Measurements from ENCODE around the gene ABI3BP.

Gene ABI3BP

DNA sequence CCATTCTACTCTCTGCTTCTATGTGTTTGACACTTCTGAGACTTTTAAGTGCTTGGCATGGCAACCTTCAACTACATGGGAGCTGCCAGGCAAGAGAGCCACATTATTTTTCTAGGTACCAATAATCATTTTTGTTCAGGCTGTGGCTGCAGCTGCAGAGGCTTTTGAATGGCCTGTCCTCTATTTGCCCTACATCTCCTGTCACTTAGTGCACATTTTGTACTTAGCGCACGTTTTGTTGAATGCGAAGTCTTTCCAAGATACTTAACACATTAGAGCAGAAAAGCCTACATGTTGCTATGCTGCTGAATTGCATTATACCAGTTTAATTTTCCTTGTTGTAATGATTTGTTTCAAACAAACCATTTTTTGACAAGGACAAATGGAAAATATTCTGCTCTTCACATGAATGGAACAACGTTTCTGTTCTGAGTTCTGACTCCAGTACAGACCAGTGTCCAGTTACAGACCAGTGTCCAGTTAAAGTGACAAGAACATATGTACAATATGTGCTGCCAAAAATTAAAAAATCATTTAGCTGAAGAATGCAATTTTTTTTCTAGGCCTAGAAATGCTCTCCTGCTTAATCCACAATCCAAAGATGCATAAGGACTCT, 113.9 kb downstream of the ABI3BP start:
- no peak for DNase-seq

DNA sequence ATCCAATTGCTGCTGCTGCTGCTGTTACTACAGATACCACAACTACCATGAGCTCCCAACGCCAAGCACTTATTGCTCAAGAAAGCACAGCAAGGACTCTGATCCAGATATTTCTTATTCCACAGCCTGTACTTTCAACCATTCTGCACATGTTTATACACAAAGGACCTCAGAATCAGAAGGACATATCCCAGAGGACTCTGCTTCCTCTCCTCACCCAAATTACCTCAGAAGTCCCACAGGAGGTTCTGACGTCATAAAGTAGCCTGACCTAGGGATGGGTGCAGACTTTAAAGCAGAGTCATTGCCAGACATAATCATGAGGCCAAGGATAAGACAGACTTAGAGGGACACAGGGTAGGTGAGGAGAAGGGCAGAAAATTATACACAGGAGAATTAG, 115.9 kb downstream of the ABI3BP start:
- no peak for DNase-seq

DNA sequence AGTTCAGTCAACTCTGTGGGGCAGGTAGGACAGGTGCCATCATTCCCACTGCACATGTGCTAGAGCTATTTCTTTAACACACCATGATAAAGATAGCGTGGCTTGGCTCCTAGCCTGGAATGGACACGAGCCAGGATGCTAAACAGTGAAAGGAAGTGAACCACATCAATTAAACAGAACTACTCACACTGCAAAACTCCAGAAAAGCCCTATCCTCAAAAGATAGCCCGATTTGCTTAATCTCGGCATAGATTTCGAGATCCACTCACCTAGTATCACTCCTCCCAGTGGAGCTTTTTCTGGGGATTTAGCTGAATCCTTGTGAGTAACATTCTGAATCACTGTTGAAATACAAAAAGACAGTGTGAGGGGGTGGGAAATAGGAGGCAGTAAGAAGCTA, 118.0 kb downstream of the ABI3BP start:
- no peak for DNase-seq

DNA sequence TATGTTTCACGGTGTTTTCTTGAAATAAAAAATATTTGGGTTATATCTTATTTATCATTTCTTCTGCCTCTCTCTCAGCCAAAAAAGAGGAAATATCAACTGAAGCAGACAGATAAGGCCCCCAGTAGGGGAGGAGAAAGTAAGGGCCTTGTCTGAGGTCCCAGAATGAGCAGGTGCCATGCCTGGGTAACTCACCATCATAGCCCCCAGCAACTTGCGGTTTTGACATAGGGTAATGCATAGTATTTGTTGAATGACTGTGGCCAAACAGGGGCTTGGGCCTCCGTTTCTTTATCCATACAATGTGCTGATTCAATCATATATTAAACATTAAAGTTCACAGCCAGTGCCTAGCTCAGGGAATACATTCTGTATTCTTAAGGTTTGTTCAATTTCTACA, 119.6 kb downstream of the ABI3BP start:
- DNase-seq: no peak

DNA sequence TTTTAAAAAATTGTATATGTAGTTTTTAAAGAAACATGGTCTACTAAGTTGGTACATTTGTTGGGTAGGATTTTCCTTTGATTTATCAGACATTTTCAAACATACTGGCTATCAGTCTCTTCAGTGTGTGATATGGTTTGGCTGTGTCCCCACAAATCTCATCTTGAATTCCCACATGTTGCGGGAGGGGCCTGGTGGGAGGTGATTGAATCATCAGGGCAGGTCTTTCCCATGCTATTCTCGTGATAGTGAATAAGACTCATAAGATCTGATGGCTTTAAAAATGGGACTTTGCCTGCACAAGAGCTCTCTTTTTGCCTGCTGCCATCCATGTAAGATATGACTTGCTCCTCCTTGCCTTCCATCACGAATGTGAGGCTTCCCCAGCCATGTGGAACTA, 121.9 kb downstream of the ABI3BP start:
- DNase-seq: no peak

DNA sequence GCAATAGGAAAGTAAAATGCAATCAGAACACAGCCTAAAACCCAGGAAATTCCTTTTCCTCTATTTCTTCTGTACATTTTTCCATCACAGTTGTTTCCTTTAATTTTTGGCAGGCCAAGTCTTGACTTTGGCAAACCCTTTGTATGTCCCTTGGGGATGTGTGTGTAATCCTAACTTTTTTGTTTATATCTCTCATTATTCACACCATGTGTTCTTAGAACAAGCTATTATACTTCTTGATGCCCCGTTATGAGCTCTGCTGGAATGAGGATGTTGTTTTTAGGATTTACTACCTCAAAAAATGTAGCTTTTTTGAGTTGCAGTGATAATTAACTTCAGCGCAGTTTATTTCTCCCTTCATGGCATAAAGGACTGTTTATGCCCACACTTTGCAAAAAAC, 123.4 kb downstream of the ABI3BP start:
- DNase-seq: no peak

DNA sequence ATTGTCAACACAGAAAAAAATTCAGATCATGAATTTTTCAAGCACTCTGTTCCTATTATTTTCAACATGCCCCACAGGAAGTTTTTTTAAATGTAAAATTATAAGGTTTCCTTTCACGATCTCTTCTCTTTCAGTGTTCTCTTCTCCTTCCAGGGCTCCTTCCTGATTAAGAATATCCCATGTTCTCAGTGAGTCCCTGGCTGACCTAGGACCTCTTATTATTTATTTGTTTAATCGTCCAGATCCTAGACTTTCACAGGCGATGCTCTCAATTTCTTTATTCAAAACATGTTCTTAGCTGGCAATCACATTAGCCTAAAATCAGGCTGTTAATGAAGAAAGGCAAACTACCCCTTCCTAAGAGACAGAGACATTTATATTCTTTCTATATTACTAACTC, 124.3 kb downstream of the ABI3BP start:
- DNase-seq: no peak

DNA sequence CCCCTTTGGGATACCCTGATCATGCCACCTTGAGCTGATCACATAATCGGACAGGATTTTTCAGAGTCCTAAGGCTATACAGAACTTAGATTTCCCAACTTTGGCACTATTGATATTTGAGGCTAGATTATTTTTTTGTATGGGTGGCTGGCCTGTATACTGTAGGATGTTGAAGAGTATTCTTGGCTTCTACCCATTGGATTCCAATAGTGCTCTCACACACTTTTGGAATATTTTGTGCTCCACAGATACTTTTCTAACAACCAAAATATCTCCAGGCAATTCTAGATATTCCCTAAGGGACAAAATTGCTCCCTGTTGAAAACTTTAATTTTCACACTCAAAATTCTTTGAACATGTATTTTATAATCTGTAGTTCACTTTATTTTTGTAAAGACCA, 125.1 kb downstream of the ABI3BP start:
- no peak for DNase-seq

DNA sequence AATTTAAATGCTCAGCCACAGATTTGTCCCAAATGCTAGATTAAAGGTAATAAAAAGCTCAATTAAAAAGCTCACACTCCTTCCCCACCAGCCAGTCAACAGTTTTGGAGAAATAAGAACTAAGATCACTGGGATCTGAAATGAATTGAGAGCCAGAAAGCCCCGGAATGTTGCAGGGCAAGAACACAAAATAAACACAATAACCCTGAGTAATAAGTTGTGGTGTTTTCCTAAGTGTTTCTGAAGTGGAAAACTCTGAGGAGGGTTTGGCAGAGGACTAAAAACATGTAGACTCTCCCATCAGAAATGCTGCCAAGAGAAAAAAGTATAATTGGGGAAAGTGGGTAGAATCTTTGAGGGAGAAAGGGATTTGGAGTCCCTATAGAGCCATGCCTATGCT, 127.8 kb downstream of the ABI3BP start:
- DNase-seq: no peak

DNA sequence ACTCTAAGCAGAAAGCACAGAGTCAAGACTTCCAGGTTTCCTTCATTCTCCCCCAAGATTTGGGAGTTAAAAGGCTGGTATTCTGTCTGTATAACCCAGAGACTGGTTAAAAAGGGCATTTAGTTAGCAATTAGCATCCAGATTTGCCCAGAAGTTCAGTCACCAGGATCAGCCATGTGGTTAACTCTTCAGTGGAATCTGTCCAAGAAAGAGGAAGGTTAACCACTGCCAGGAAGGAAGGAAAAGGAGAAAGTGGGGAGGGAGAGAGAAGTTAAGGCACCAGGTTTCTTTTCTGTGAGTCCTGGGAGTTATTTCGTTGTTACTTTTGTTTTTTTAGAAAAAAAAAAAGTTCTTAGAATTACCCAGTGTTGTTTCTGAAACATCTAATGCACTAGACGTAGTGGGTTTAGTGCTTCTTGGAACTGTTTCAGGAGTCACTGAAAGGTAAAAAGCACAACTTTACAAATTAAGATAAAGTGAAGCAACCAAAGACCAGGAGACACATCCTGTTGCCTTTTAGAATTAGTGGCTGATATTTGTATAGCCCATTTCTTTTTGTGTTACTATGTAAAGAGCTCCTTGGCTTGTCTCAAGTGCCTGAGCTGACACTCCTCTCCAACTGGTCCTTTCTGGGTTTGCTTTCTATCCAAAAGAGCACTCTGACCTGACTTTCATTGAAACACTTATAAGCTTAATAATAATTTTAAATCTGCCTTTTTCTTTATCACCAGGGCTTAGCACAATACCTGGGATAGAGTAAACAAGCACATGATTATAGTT, 128.6 kb downstream of the ABI3BP start:
- no peak for DNase-seq

DNA sequence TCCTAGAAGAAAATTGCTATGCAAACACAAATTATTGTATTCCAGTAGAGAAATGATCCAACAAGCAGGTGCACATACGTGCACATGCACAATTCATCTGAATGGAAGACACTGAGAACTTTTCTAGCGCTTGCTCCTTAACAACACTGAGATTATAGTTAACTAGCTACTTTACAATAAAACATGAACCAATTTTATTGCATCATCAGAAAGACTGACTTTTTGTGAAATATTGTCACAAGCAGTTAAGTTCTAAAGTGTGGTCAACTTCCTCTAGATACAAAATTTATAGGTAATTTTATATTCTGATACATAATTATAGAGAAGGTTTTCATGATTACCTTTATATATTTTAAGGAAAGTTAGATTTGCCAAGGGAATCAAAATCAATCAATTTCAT, 135.4 kb downstream of the ABI3BP start:
- DNase-seq: no peak

DNA sequence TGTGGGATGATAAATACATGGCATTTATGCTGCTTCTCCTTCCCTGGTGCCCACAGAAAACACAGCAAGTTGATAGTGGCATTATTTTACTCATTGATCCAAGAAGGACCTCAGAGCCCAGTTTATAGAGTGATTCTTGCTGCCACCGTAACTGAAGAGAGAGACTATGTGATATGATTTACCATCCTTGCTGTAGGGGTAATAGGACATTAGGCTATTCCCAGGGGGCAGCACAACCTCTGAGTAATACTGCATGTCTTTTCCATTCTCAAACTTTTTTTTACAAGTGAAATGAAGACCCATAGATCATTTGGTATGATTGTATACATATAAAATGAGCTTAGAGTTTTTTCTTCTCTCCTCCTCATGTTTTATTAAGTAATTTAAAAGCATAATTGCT, 136.4 kb downstream of the ABI3BP start:
- no peak for DNase-seq

DNA sequence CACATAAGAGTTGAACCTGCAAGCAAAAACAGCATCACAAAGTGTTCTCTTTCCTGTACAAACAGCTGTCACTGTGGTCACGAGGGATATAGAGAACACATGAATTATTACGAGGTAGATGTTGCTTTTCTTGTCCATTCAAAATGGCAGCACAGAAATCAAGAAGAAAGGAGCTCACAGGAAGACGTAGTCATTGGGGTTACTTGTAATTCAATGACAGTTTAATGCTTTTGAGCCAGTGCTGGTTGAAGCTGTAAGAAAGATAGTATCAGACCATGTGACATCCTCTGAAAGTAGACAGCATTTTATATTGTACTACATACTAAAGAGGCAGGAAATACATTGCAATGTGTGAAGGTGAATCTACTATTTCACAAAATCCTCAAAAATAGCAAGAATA, 140.4 kb downstream of the ABI3BP start:
- no peak for DNase-seq

DNA sequence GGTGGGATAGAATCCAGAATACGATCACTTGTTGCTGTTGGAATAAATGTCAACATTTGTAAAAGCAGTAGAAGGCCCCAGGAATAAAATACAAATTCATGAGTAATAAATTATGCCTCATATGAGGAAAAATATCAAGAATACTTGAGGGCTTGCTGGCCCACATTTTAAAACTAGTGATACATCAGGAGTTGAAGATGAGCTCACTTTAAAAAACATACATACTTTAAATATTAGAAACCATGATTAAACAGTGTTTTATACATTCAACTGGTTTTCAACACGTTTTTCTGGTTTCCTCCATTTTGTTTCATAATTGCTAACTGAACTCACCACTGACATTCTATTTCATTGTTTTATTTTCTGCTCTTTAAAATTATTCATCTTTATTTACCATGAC, 142.5 kb downstream of the ABI3BP start:
- DNase-seq: no peak

DNA sequence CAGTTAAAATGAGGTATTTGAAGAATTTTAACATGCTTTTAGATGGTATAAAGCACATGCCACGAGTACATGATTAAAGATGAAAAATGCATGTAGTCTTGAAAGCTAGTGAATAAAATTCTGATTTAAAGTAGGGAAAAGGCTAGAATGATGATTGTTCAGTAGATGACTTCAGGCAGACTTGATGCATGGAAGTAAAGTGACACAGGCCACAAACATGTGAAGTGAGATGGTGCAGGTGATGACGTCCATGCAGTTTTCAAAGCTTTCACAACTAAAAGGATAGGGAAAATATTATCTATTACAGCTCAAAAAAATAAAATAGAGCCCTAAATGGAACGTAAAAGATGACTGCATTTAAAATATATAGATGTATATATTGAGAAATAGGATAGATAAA, 143.1 kb downstream of the ABI3BP start:
- no peak for DNase-seq

DNA sequence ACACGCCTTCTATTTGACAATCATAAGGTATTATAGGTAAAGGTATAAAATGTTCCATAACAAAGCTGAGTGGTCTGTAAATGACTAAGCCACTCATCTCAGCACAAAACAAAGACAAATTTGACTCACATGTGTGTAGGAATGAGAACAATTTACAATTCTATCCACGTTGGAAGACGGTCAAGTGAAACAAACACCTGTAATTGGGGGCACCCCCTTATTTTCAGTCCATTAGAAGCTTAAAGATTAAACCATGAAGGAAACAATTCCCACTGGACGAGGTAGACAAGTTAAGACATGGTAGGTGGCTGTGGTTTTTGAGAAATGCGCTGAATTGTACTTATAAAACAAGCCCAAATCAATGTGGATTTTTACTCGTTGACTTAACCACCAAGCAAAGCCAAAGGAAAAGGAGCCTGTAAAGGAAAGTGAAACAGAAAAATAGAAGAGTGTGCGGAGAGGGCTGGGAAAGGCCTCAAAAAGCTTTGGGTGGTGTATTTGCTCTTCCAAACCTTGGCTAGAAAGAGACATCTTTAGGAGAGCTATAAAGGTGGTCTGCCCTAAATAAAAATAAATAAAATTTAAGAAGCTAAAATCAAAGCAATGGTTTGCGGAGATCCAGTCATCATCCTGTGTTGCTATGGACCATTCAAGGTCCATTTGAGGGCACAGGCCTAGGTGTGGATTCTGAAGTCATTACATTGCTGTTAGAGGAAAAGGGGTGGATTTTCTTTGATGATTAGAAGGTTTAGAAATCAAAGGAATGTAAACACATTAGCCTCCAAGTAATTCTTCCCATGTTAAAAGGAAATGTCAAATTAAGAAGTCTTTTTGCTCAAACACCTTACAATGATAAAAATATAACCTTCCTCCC, 148.9 kb downstream of the ABI3BP start:
- DNase-seq: no peak

DNA sequence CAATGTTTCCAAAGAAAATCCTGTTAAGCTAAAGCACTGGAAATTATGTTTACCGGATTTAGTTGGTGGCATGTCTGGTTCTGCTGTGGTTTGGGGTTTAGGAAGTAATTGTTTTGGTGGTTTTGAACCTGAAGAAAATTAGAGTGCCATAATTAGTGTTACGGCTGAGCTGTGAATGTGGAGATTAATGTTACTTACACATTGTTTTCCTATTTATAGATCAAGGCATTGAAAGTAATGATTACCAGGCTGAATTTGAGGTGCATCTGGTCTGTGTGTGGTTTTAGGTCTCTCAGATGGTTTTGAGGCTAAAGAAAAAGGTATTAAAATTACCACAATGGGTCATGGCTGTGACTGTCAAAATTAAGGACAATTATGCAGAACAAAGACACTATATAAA, 155.1 kb downstream of the ABI3BP start:
- no peak for DNase-seq

DNA sequence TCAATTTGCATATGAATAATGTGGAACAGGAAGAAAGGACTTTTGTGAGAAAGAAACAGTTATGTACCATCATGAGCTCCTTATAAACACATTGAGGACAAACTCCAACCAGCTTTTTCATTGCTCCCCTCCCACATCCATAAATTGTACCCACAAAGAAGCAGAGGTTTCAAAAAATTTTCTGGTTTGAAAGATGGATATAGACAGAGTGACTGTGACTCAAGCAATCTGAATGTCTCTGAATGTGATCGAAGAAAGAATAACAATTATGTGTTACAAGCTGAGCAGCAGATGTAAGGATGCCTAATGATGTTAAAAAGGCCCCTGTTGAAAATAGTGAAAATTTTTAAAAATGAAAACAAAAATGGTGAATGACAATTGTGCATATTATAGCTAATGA, 156.6 kb downstream of the ABI3BP start:
- no peak for DNase-seq

DNA sequence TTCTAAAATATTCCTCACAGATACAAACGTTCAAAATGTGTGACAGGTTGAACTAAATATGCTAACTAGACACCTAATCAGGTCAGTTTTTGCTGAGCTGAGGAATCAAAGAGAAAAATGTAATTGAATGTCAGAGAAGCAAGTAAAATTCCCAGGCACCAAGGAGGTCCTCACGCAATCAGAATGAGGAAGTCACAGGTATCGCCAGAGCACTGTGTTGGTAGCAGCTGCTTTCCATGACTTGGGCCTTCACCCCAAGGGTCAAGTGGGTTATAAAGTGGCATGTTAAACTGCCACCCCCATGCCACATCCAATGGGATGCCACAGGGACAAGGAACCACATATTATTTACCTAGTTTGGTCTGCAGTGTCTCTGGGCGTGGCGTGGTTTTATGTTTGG, 158.9 kb downstream of the ABI3BP start:
- DNase-seq: no peak

DNA sequence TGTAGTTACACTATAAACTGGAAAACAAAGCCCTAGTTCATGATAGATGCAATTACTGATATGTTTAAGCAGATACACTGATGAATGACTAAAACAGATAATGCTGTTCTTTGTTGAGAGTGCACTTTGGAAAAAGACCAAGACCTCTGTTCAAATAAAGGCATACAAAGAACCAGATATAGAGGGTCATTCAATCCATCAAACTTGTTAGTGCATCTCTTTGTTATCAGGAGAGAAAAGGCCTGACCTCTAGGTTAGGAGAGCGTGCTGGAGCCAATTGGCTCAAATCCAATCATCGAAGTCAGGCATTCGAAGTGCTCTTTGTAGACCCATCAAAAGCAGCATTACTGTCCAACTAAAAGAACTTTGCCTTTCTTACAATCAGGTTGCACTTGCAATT, 159.7 kb downstream of the ABI3BP start:
- no peak for DNase-seq

DNA sequence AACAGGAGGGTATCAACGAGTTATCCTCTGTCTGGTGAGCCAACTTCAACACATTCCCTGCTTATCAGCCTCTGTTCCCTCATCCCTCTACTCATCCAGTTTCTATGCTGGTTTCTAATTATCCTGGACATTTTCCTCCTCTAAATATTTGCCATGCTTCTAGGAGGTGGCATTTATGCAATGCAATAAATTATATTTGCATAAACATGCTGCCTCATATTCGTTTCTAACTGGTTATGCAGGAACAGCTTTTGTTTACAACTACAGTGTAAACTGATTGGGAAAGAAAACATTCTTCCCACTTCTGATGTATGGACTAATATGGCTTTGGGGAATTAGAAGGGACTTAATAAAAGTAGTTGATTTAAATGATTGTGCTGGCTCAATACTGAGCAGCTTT, 161.6 kb downstream of the ABI3BP start:
- DNase-seq: no peak

DNA sequence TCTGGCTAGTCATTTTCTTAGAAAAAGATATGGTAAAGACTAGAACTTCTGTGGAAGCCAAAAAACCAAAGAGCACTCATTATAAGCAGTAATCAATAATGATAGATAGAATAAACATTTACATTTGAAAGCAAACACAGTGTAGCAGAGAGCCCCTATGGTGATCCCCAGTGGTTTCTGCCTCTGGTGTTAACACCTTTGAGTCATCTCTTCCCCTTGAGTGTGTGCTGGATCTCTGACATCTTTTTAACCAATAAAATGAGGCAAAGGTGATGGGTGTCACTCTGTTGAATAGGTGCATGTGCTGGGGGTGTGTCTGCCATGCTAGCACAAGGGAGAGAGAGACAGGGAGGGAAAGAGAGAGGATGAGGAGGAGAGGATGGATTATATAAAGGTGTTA, 162.3 kb downstream of the ABI3BP start:
- DNase-seq: no peak

DNA sequence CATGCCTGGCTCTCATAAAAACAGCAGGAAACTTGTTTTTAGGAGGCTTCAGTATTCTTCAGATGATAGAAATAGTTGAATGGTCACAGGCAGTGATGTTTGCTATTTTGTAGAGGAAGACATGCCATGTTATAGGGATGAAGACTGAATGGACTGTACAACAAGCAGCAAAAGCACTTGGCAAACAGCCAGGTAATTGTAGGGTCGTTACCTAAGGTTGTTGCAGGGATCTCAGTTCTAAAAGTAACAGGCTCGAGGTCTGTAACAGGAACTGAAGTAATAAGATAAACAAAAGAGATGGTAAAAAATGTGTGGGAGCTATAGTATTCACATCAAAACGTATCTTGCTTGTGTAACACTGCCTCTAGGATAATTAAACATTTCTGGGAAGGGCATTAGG, 167.6 kb downstream of the ABI3BP start:
- no peak for DNase-seq

DNA sequence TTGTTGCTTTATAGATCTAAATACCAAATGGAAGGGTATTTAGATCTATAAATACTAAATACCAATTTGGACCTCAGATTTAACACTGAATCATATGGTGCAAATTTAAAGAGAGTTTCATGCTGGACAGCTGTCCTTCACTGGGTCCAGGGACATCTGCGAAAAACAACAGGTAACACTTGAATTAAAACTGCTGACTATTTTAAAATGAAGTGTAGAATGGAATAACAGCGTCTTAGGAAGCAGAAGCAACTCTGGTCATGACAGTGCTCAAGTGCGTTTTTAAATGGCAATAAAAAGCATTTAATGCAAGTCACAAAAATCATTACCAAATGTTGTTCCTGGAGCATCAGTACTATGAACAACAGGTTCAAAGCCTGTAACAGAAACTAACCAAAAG, 177.6 kb downstream of the ABI3BP start:
- no peak for DNase-seq
